HCT116 (cell line): ENCODE results near the gene SMCO4. TPM values are rescaled to one million over a fixed set of nuclear protein-coding genes. Genes with fewer than 3 reads are reported as not detected.

Experiments
- ATAC-seq: fragments of 200-7000 bp; cut with Tn5 transposase; 2 replicates; pipeline ENCODE4 v1.9.1; 2020; ENCODE audit warnings: mild to moderate bottlenecking, moderate library complexity
- BruUV-seq: library from RNA; stranded (reverse); fragments of 400-500 nt; replicated peaks from 2 replicates; lab custom pipeline; 2021; lab: Mats Ljungman, UMichigan
- CTCF ChIA-PET: fragments of 300-600 bp; sonication (Branson Sonifier 250); formaldehyde crosslinking; loops from one replicate; lab custom pipeline; 2021; ENCODE audit warnings: antibody characterized with exemption; lab: Charles Lee
- POLR2A ChIA-PET: fragments of 300-600, 350-600 bp; sonication (Branson Sonifier 250); formaldehyde crosslinking; loops from one replicate; lab custom pipeline; 2021; ENCODE audit warnings: antibody characterized with exemption; lab: Charles Lee
- RAD21 ChIA-PET, 2 experiments: fragments of 300-600 bp; sonication (Branson Sonifier 250); formaldehyde crosslinking; loops; one replicate each; lab custom pipeline; 2023; ENCODE audit warnings: low total read pairs in 2 of 2; ENCODE audit not compliant: uncharacterized antibody in 2 of 2, unreplicated experiment in 2 of 2, low non-redundant PET in 1 of 2; lab: Charles Lee
- DNase-seq: peaks from one replicate; pipeline ENCODE4 v3.0.0-alpha.2; 2010; ENCODE audit warnings: low read depth, low spot score
- H2AFZ ChIP-seq: fragments of 200-600 bp; shearing (Covaris generic), sonication (generic); 2 replicates; pipeline ENCODE4 v1.6.1; 2017; ENCODE audit warnings: low read depth, mixed run types, mixed read lengths, antibody characterized with exemption, low read length; ENCODE audit not compliant: poor library complexity, severe bottlenecking
- H3K27ac ChIP-seq: 2 replicates; pipeline ENCODE4 v1.5.1; 2012; ENCODE audit warnings: low read depth, low read length
- H3K27me3 ChIP-seq: fragments of 200-600 bp; sonication (generic); 2 replicates; pipeline ENCODE4 v1.6.1; 2016; ENCODE audit warnings: mixed run types, low read length, mixed read lengths; ENCODE audit not compliant: insufficient read depth
- H3K36me3 ChIP-seq, 2 experiments: fragments of 200-500 bp in 1 of 2; fragments of 200-600 bp in 1 of 2; sonication (Bioruptor generic) in 1 of 2; sonication (generic) in 1 of 2; 2 replicates each; pipeline versions ENCODE4 v1.5.1 to v1.6.1; 2014 to 2016; ENCODE audit warnings: low read length in 2 of 2, inconsistent platforms in 1 of 2, mixed read lengths in 1 of 2, mixed run types in 1 of 2; ENCODE audit not compliant: insufficient read depth in 2 of 2, control insufficient read depth in 1 of 2
- H3K4me1 ChIP-seq, 2 experiments: fragments of 200-600 bp in 1 of 2; sonication (generic) in 1 of 2; 2 replicates each; pipeline versions ENCODE4 v1.5.1 to v1.6.1; 2012 to 2017; ENCODE audit warnings: low read length in 2 of 2, inconsistent platforms in 1 of 2, mild to moderate bottlenecking in 1 of 2, mixed read lengths in 1 of 2, mixed run types in 1 of 2, moderate library complexity in 1 of 2; ENCODE audit not compliant: insufficient read depth in 2 of 2, control insufficient read depth in 1 of 2
- H3K4me2 ChIP-seq: fragments of 200-600 bp; sonication (generic); 2 replicates; pipeline ENCODE4 v1.6.1; 2017; ENCODE audit warnings: mixed run types, low read length, mixed read lengths
- H3K4me3 ChIP-seq, 2 experiments: fragments of 200-600 bp in 1 of 2; sonication (generic) in 1 of 2; replicated peaks in 1 of 2; 2 replicates each; pipeline ENCODE4 v1.5.1; 2011 to 2016; ENCODE audit warnings: low read length in 2 of 2, control low read depth in 1 of 2, low read depth in 1 of 2, mild to moderate bottlenecking in 1 of 2, mixed read lengths in 1 of 2, mixed run types in 1 of 2
- H3K79me2 ChIP-seq: fragments of 200-600 bp; sonication (generic); 2 replicates; pipeline ENCODE4 v1.6.1; 2017; ENCODE audit warnings: mild to moderate bottlenecking, mixed run types, low read length, moderate library complexity, mixed read lengths; ENCODE audit not compliant: insufficient read depth
- H3K9ac ChIP-seq: fragments of 200-600 bp; sonication (generic); 2 replicates; pipeline ENCODE4 v1.6.1; 2016; ENCODE audit warnings: low read length, mixed read lengths
- H3K9me2 ChIP-seq: fragments of 200-600 bp; sonication (generic), shearing (Covaris generic); 2 replicates; pipeline ENCODE4 v1.6.1; 2017; ENCODE audit warnings: mixed run types, mild to moderate bottlenecking, moderate library complexity; ENCODE audit not compliant: insufficient read depth
- H3K9me3 ChIP-seq, 2 experiments: fragments of 200-500 bp in 1 of 2; fragments of 200-600 bp in 1 of 2; sonication (Bioruptor generic) in 1 of 2; sonication (generic) in 1 of 2; 2 replicates each; pipeline ENCODE4 v1.6.1; 2014 to 2017; ENCODE audit warnings: low read length in 2 of 2, mixed read lengths in 2 of 2, inconsistent platforms in 1 of 2, low read depth in 1 of 2, mild to moderate bottlenecking in 1 of 2, mixed run types in 1 of 2, moderate library complexity in 1 of 2; ENCODE audit not compliant: control insufficient read depth in 1 of 2, insufficient read depth in 1 of 2
- H4K20me1 ChIP-seq: fragments of 200-600 bp; sonication (generic), shearing (Covaris generic); 2 replicates; pipeline ENCODE4 v1.6.1; 2017; ENCODE audit warnings: mixed run types, mild to moderate bottlenecking, moderate library complexity; ENCODE audit not compliant: insufficient read depth
- CEBPB ChIP-seq: IDR thresholded peaks from 2 replicates; pipeline ENCODE4 v1.6.1; 2012; ENCODE audit warnings: low read depth
- CTCF ChIP-seq, 3 experiments: fragments of 200-600 bp in 1 of 3; sonication (generic) in 1 of 3; IDR thresholded peaks in 2 of 3; conservative IDR thresholded peaks in 1 of 3; 2 replicates each; pipeline ENCODE4 v1.5.1; 2012 to 2017; ENCODE audit warnings: low read depth in 2 of 3, low read length in 2 of 3, antibody characterized with exemption in 1 of 3, borderline replicate concordance in 1 of 3, control low read depth in 1 of 3, mild to moderate bottlenecking in 1 of 3, mixed read lengths in 1 of 3, mixed run types in 1 of 3, moderate library complexity in 1 of 3; ENCODE audit not compliant: insufficient read depth in 1 of 3
- EZH2 ChIP-seq: fragments of 200-600 bp; sonication (generic); IDR thresholded peaks from 2 replicates; pipeline ENCODE4 v1.6.1; 2017; ENCODE audit warnings: antibody characterized with exemption, mixed run types
- FOSL1 ChIP-seq: IDR thresholded peaks from 2 replicates; pipeline ENCODE4 v1.6.1; 2012; ENCODE audit warnings: low read depth
- POLR2A ChIP-seq: IDR thresholded peaks from 2 replicates; pipeline ENCODE4 v1.7.0; 2011; ENCODE audit warnings: borderline replicate concordance; ENCODE audit not compliant: insufficient read depth, insufficient read length; ENCODE audit errors: extremely low read depth
- RAD21 ChIP-seq: IDR thresholded peaks from 2 replicates; pipeline ENCODE4 v1.6.1; 2012; ENCODE audit warnings: low read depth, mild to moderate bottlenecking
- SIN3A ChIP-seq: IDR thresholded peaks from 2 replicates; pipeline ENCODE4 v1.6.1; 2012; ENCODE audit warnings: low read depth
- YY1 ChIP-seq: IDR thresholded peaks from 2 replicates; pipeline ENCODE4 v1.6.1; 2011; ENCODE audit warnings: low read length, low read depth, moderate library complexity, mild to moderate bottlenecking; ENCODE audit not compliant: insufficient replicate concordance; ENCODE audit errors: extremely low read depth
- ZBTB33 ChIP-seq: IDR thresholded peaks from 2 replicates; pipeline ENCODE4 v1.6.1; 2011; ENCODE audit warnings: mild to moderate bottlenecking, low read length, moderate library complexity; ENCODE audit not compliant: insufficient replicate concordance; ENCODE audit errors: extremely low read depth
- intact Hi-C: fragments of 100-400 bp; cut with micrococcal nuclease; formaldehyde crosslinking; loops from 2 replicates; pipeline ENCODE4 v1.10.0; 2022
- total RNA-seq: library from RNA; stranded (reverse); gene quantifications from one replicate; pipeline ENCODE4 v1.2.1, GENCODE V29; 2021; ENCODE audit not compliant: unreplicated experiment

The SMCO4 gene
- total RNA-seq, 1 experiment from 2014 or later = 23.1 TPM

DNA sequence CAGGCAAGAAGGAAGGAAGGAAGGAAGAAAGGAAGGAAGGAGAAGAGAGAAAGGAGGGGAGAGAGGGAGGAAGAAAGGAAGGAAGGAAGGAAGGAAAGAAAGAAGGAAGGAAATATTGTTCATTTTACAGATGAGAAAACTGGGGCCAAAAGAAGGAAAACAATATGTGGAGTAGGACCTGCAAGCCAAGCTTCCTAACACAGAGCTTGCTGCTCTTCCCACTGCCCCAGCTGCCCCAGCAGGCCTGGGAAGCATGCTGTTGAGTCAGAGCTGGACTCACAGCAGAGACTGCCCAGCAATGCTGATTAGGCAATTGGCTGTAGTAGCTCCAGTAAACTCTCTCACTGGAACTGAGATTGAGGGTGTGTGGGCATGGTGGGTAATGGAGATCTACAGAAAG lies 42.6 kb upstream of the SMCO4 start:
- Histone ChIP-seq H3K9me2 (no peaks in the 10 kb centered on the region), H3K27ac (no peak overlapping the region), H3K4me1 (no peaks in the 10 kb centered on the region), H3K9ac (no peak overlapping the region), H2AFZ (no peak overlapping the region), H3K4me2 (no peak overlapping the region), H3K79me2 (no peaks in the 10 kb centered on the region), H3K27me3 (no peaks in the 10 kb centered on the region), H3K36me3 (no peaks in the 10 kb centered on the region), H3K4me3 (no peak overlapping the region), H3K9me3 (no peaks in the 10 kb centered on the region), H4K20me1 (no peaks in the 10 kb centered on the region)
- no TSS peak for BruUV-seq
- DNase-seq (no peak), ATAC-seq (no peak; the same call in 1 of the 2 replicates)
- RAD21 ChIA-PET = no interaction called here
- CTCF ChIA-PET = no interaction called here
- TF ChIP-seq RAD21 (no peak), CEBPB (no peak), ZBTB33 (no peak), EZH2 (no peak), CTCF (IDR thresholded peaks at IDR 0.05 in 2 of 3, conservative IDR thresholded peaks at IDR 0.05 in 1 of 3; ENCODE audit: borderline replicate concordance in 1 of 3, insufficient read depth in 1 of 3, low read depth in 2 of 3, low read length in 2 of 3) (no peak)
- intact Hi-C loops = no loop called here
- POLR2A ChIA-PET = no interaction called here

DNA sequence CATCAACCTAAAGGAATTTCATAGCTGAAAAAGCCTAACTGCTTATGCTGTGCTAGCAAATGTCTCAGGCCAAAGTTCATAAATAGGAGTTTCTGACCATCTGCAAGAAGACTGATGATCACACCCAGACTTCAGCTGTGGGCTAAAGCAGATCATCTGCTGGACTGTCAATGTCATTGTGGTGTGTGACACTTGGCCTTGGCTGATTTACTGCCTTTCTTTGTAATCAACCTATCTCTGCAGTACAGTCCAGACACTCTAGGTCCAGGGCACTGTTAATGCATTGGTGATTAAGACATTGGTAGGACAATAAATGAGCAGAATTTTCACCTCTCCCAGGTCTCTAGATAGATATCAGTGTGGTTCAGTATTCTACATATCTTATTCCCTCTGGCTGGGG lies 40.3 kb upstream of the SMCO4 start:
- POLR2A ChIA-PET = no interaction called here
- no peak overlapping the region for H3K27ac ChIP-seq
- H2AFZ ChIP-seq = no peak overlapping the region
- TF ChIP-seq SIN3A (no peak), EZH2 (no peak), POLR2A (no peak), CTCF (IDR thresholded peaks at IDR 0.05 in 2 of 3, conservative IDR thresholded peaks at IDR 0.05 in 1 of 3; ENCODE audit: borderline replicate concordance in 1 of 3, insufficient read depth in 1 of 3, low read depth in 2 of 3, low read length in 2 of 3) (no peak), YY1 (no peak), FOSL1 (no peak)
- ATAC-seq (no peak), DNase-seq (no peak)
- no peaks in the 10 kb centered on the region for H3K4me1 ChIP-seq
- no peaks in the 10 kb centered on the region for H3K36me3 ChIP-seq
- no peaks in the 10 kb centered on the region for H4K20me1 ChIP-seq
- RAD21 ChIA-PET = no interaction called here
- BruUV-seq = no TSS peak
- no peak overlapping the region for H3K9ac ChIP-seq
- H3K9me3 ChIP-seq = no peaks in the 10 kb centered on the region; a peak in 1 of 4 replicates
- no peaks in the 10 kb centered on the region for H3K9me2 ChIP-seq
- intact Hi-C loops = no loop called here
- no peak overlapping the region for H3K4me2 ChIP-seq
- H3K79me2 ChIP-seq = no peaks in the 10 kb centered on the region
- CTCF ChIA-PET = no interaction called here
- no peaks in the 10 kb centered on the region for H3K27me3 ChIP-seq
- no peak overlapping the region for H3K4me3 ChIP-seq
